GM21423 (cell line): ENCODE data around the gene NXPE2.

Source experiments
- ATAC-seq: cut with Tn5 transposase; IDR thresholded peaks from one replicate; pipeline ENCODE4 v1.9.1; 2021; ENCODE audit warnings: mild to moderate bottlenecking, moderate library complexity; ENCODE audit not compliant: unreplicated experiment

The NXPE2 gene

DNA sequence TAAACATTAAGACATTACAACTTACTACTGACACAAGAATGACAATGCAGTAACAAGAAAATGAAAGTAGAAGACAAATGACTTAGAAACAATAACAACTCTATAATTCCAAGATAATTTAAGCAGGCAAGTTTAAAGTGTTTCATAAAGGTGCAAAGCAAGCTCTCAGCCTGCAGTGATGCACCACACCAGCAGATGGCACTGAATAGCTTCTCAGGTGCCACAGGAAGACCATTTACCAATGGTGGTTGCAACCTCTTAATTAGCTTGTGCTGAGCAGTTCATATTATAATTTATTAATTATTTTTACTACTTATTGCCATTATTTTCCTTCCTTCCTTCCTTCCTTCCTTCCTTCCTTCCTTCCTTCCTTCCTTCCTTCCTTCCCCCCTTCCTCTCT, 60.6 kb downstream of the NXPE2 start:
- ATAC-seq = no peak

DNA sequence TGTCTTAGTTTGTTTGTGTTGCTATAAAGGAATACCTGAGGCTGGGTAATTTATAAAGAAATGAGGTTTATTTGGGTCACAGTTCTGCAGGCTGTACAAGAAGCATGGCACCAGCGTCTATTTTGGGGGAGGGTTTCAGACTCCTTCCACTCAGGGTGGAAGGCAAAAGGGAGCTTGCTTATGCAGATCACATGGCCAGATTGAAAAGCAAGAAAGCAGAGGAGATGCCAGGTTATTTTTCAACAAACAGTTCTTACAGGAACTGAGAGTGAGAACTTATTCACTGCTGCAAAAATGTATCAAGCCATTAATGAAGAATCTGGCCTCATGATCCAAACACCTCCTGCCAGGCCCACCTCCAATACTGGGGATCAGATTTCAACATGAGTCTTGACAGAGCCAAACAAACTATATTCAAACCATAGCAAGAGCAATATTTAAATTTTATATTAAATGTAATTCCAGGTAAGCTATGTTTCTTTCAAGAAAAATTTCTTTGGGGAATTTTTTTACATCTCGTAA, 66.9 kb downstream of the NXPE2 start:
- ATAC-seq = no peak

DNA sequence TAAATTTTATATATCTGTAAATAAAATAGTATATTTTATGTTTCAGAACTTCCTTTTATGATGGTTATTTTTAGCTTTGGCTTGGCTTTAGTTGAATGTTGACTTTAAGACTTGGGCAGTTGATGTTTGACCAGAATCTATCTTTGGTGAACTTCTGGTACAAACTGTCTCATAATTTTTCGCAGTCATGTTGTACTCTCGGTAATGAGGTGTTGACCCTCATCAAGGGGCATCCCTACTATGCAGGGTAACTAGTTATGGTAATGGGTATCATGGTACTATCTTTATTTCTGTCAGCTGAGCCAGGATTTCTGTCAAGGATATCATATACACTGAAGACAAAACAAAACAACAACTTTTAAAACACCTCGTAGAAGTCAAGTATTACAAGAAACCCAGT, 67.7 kb downstream of the NXPE2 start:
- ATAC-seq = no peak
